Activated CD8-positive, alpha-beta T cell treated with anti-CD3 and anti-CD28 coated beads for 36 hours (primary cell): ENCODE measurements around the gene PDE1C. TPM values are rescaled to one million over a fixed set of nuclear protein-coding genes. Genes with fewer than 3 reads are reported as not detected.
"Not testable (repeated sequence)": the region's sequence is repeated elsewhere in the genome, so short reads cannot be mapped to it uniquely, and the experiment has no call there.

Experiments used
- ATAC-seq: fragments of 200-7000 bp; cut with Tn5 transposase; one replicate; pipeline ENCODE4 v1.10.0; 2021; ENCODE audit warnings: mild to moderate bottlenecking, moderate library complexity
- CTCF ChIA-PET: fragments of 350-600 bp; sonication (Branson Sonifier 250); formaldehyde crosslinking; loops from one replicate; lab custom pipeline; 2021; ENCODE audit warnings: antibody characterized with exemption; lab: Charles Lee
- POLR2A ChIA-PET: fragments of 350-600 bp; sonication (Branson Sonifier 250); formaldehyde crosslinking; loops from one replicate; lab custom pipeline; 2021; ENCODE audit warnings: antibody characterized with exemption; lab: Charles Lee
- DNase-seq: peaks from one replicate; pipeline ENCODE4 v3.0.0-alpha.2; 2020
- H3K27ac Mint-ChIP-seq: one replicate; pipeline ENCODE4 v1.8.0; 2021; ENCODE audit warnings: mild to moderate bottlenecking, mixed read lengths
- H3K27me3 Mint-ChIP-seq: one replicate; pipeline ENCODE4 v1.8.0; 2021; ENCODE audit warnings: mixed read lengths
- H3K36me3 Mint-ChIP-seq: one replicate; pipeline ENCODE4 v1.8.0; 2021; ENCODE audit warnings: low read depth, mixed read lengths
- H3K4me1 Mint-ChIP-seq: one replicate; pipeline ENCODE4 v1.8.0; 2021; ENCODE audit warnings: low read depth, mixed read lengths
- H3K4me3 Mint-ChIP-seq: one replicate; pipeline ENCODE4 v1.8.0; 2021; ENCODE audit warnings: mild to moderate bottlenecking, moderate library complexity, mixed read lengths
- H3K9me3 Mint-ChIP-seq: one replicate; pipeline ENCODE4 v1.8.0; 2021; ENCODE audit warnings: mixed read lengths
- intact Hi-C: fragments of 100-400 bp; cut with micrococcal nuclease; formaldehyde crosslinking; loops from one replicate; pipeline ENCODE4 v1.10.0; 2022
- total RNA-seq, 2 experiments: library from RNA; stranded (reverse); gene quantifications; one replicate each; pipeline ENCODE4 v1.2.3, GENCODE V29; 2021
- TF ChIP-seq, protein P1 (sequence below): fragments of 200-600 bp; IDR thresholded peaks from one replicate; pipeline ENCODE4 v1.8.0; 2022; ENCODE audit warnings: antibody characterized with exemption, mild to moderate bottlenecking

PDE1C gene
- total RNA-seq, 2 experiments from 2014 or later, result not detected

DNA sequence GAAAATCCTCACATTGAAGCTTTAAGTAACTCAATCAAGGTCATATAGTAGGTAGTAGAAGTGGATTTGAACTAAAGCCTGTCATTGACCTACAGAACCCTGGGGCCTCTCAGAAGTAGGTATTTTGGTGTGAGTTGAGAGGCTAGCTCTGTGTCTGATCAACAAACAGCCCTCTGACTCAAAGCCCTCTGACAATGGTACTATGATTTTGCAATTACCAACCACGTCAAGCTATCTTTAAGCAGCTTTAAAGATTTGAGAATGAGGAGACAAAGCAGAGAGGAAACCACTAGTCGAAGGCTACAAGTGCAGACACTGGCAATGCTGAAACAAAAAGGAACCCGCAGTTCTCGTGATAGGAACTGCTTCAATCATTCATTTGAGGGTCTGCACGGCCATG, 19.0 kb upstream of the PDE1C start:
- intact Hi-C loops, result no loop called here
- Mint-ChIP-seq H3K27ac (no peak overlapping the region), H3K4me1 (no peaks in the 10 kb centered on the region), H3K4me3 (no peak overlapping the region), H3K9me3 (no peaks in the 10 kb centered on the region), H3K36me3 (no peaks in the 10 kb centered on the region), H3K27me3 (no peaks in the 10 kb centered on the region)
- TF ChIP-seq, protein P1, sequence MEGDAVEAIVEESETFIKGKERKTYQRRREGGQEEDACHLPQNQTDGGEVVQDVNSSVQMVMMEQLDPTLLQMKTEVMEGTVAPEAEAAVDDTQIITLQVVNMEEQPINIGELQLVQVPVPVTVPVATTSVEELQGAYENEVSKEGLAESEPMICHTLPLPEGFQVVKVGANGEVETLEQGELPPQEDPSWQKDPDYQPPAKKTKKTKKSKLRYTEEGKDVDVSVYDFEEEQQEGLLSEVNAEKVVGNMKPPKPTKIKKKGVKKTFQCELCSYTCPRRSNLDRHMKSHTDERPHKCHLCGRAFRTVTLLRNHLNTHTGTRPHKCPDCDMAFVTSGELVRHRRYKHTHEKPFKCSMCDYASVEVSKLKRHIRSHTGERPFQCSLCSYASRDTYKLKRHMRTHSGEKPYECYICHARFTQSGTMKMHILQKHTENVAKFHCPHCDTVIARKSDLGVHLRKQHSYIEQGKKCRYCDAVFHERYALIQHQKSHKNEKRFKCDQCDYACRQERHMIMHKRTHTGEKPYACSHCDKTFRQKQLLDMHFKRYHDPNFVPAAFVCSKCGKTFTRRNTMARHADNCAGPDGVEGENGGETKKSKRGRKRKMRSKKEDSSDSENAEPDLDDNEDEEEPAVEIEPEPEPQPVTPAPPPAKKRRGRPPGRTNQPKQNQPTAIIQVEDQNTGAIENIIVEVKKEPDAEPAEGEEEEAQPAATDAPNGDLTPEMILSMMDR, result no peak
- ChIA-PET CTCF (no interaction called here), POLR2A (no interaction called here)
- no peak for ATAC-seq
- no peak for DNase-seq

DNA sequence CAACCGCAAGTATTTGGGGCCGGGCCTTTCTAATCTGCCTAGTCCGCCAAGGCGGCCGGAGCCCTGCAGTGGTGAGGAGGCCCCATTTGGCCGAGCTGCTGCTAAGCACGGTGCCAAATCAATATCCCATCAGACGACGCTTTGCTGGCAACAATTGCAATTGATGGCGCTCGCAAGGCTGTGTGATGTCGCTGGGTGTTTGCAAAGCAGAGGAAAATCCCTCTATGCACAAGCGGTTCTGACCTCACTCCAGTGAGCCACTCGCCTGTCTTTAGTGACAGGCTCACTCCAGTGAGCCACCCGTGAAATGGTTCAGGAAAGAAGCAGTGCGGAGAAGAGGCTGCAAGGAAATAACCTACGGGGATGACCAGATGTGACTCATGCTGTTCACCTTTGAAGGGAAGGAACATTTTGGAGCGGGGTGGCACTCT, 18.3 kb upstream of the PDE1C start:
- no peak for ATAC-seq

DNA sequence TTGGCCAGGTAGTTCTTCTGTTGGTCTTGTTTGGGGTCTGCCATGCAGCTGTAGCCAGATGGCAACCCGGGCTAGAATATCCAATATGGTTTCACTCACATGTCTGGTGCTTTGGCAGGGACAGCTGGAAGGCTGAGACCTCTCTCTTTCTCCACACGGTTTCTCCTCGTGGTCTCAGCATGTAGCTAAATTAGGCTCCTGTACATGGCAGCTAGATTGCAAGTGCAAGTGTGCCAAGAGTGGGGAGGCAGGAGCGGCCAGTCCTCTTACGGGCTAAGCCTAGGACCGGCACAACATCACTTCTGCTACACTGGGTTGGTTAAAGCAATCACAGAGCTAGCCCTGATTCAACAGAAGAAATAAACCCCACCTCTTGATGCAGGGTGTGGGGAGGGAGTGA, 9.3 kb upstream of the PDE1C start:
- CTCF ChIA-PET, result no interaction called here
- DNase-seq, result no peak
- TF ChIP-seq, protein P1, result no peak
- no peak overlapping the region for H3K4me3 Mint-ChIP-seq
- no peaks in the 10 kb centered on the region for H3K4me1 Mint-ChIP-seq
- intact Hi-C loops, result no loop called here
- ATAC-seq, result no peak
- no peak overlapping the region for H3K27ac Mint-ChIP-seq
- H3K27me3 Mint-ChIP-seq, result no peaks in the 10 kb centered on the region
- H3K9me3 Mint-ChIP-seq, result peaks cover 6% of the 10 kb centered on the region
- H3K36me3 Mint-ChIP-seq, result no peaks in the 10 kb centered on the region
- POLR2A ChIA-PET, result no interaction called here

More for the DNA sequence above, 18.3 kb upstream of the PDE1C start:
- ChIA-PET POLR2A (no interaction called here), CTCF (no interaction called here)
- H3K36me3 Mint-ChIP-seq, result no peaks in the 10 kb centered on the region
- no peak for DNase-seq
- TF ChIP-seq, protein P1, result no peak
- intact Hi-C loops, result no loop called here
- H3K9me3 Mint-ChIP-seq, result no peaks in the 10 kb centered on the region
- no peaks in the 10 kb centered on the region for H3K4me1 Mint-ChIP-seq
- no peaks in the 10 kb centered on the region for H3K27me3 Mint-ChIP-seq
- H3K4me3 Mint-ChIP-seq, result no peak overlapping the region
- H3K27ac Mint-ChIP-seq, result no peak overlapping the region

DNA sequence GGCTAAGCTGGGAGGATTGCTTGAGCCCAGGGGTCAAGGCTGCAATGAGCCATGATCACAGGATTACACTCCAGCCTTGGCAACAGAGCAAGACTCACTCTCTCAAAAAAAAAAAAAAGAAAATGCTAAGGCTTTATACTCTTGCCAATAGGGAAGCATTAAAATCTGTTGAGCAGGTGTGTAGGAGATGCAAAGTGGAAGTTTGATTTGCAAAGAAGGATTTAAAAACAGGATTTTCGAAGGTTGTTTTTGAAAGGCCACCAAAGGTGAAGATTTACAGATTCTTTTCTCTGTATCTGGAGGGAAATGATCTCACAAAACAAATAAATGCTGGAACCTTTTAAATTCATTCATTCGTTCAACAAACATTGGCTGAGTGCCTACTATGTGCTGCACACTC, 8.6 kb upstream of the PDE1C start:
- intact Hi-C loops, result no loop called here
- CTCF ChIA-PET, result no interaction called here
- H3K9me3 Mint-ChIP-seq, result peaks cover 6% of the 10 kb centered on the region
- no peak overlapping the region for H3K4me3 Mint-ChIP-seq
- TF ChIP-seq, protein P1, result no peak
- H3K27ac Mint-ChIP-seq, result no peak overlapping the region
- DNase-seq (no peak), ATAC-seq (no peak)
- H3K27me3 Mint-ChIP-seq, result no peaks in the 10 kb centered on the region
- H3K36me3 Mint-ChIP-seq, result no peaks in the 10 kb centered on the region
- H3K4me1 Mint-ChIP-seq, result no peaks in the 10 kb centered on the region
- POLR2A ChIA-PET, result no interaction called here

DNA sequence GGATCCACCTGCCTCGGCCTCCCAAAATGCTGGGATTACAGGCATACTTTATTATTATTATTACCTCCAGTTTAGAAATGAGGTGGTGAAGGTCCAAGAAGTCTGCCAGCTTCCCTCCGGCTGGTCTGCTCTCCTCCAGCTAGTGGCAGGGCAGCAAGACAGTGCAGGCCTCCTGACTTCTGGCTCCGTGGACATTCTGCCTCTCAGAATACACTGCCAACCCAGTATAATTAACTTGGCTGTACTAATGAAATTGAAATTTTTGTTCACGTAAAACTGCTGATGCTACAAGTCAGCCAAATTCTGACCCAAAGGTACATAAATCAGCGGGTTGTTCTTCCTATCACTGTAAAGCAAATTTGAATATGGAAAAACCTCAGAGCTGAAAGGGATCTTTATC, 7.6 kb upstream of the PDE1C start:
- intact Hi-C loops, result no loop called here
- Mint-ChIP-seq H3K27ac (no peak overlapping the region), H3K4me3 (no peak overlapping the region), H3K27me3 (no peaks in the 10 kb centered on the region), H3K4me1 (no peaks in the 10 kb centered on the region), H3K36me3 (no peaks in the 10 kb centered on the region), H3K9me3 (peaks cover 6% of the 10 kb centered on the region)
- ChIA-PET CTCF (no interaction called here), POLR2A (no interaction called here)
- DNase-seq, result no peak
- ATAC-seq, result no peak
- TF ChIP-seq, protein P1, result no peak

DNA sequence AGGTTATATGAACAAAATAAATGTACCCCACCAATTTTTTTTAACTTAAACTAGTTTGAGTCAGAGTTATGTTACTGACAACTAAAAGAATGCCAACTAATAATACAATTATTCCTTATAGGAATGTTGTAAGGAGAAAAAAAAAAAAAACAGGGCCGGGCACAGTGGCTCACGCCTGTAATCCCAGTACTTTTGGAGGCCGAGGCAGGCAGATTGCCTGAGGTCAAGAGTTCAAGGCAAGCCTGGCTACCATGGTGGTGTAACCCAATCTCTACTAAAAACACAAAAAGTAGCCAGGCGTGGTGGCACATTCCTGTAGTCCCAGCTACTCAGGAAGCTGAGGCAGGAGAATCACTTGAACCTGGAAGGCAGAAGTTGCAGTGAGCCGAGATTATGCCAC, 6.6 kb upstream of the PDE1C start:
- H3K4me3 Mint-ChIP-seq, DNase-seq, H3K36me3 Mint-ChIP-seq, H3K9me3 Mint-ChIP-seq, H3K27ac Mint-ChIP-seq, H3K4me1 Mint-ChIP-seq, CTCF ChIA-PET, H3K27me3 Mint-ChIP-seq, POLR2A ChIA-PET, intact Hi-C loops, ATAC-seq: not testable (repeated sequence)
